ENCODE data around the gene USP54.

GRCh38 chr10:73494877-73495225 lies 96.3 kb downstream of the USP54 start:
- TF ChIP-seq CTCF (IDR thresholded peaks at IDR 0.05) (no peak), REST (IDR thresholded peaks at IDR 0.05; ENCODE audit: insufficient read depth in 1 of 2, low read depth in 2 of 2, low read length in 1 of 2) (no peak), TCF7L2 (IDR thresholded peaks at IDR 0.05; ENCODE audit: low read depth, low read length) (no peak), POLR2AphosphoS5 (IDR thresholded peaks at IDR 0.05; ENCODE audit: low read depth, low read length) (no peak), SIN3A (IDR thresholded peaks at IDR 0.05; ENCODE audit: borderline replicate concordance, insufficient read depth, low read depth, low read length) (no peak)
